DOHH2 (cell line): ENCODE data around the gene IGSF22.

ENCODE experiments used
- H3F3A ChIP-seq: fragments of 200-600 bp; sonication (generic), shearing (Covaris generic); 2 replicates; pipeline ENCODE4 v1.6.0; 2016; ENCODE audit warnings: antibody characterized with exemption, mild to moderate bottlenecking; ENCODE audit not compliant: control insufficient read depth, insufficient read depth
- H3K27ac ChIP-seq: fragments of 200-600 bp; sonication (generic); 2 replicates; pipeline ENCODE4 v1.5.1; 2014; ENCODE audit warnings: low read depth, mild to moderate bottlenecking, low read length, moderate library complexity
- H3K27me3 ChIP-seq: fragments of 200-600 bp; sonication (generic); 2 replicates; pipeline ENCODE4 v1.6.1; 2014; ENCODE audit warnings: mild to moderate bottlenecking, low read length, mixed read lengths; ENCODE audit not compliant: control insufficient read depth
- H3K36me3 ChIP-seq: fragments of 200-600 bp; sonication (generic); 2 replicates; pipeline ENCODE4 v1.6.1; 2014; ENCODE audit warnings: mild to moderate bottlenecking, low read length, moderate library complexity, mixed read lengths; ENCODE audit not compliant: control insufficient read depth
- H3K4me1 ChIP-seq: fragments of 200-600 bp; sonication (generic); 2 replicates; pipeline ENCODE4 v1.6.1; 2014; ENCODE audit warnings: mild to moderate bottlenecking, low read length, mixed read lengths; ENCODE audit not compliant: control insufficient read depth
- H3K4me2 ChIP-seq: fragments of 200-600 bp; sonication (generic); 2 replicates; pipeline ENCODE4 v1.6.0; 2014; ENCODE audit warnings: mild to moderate bottlenecking, low read length, moderate library complexity
- H3K4me3 ChIP-seq: fragments of 200-600 bp; sonication (generic); 2 replicates; pipeline ENCODE4 v1.5.1; 2014; ENCODE audit warnings: mild to moderate bottlenecking, low read length, mixed read lengths
- H3K79me2 ChIP-seq: fragments of 200-600 bp; sonication (generic); 2 replicates; pipeline ENCODE4 v1.6.1; 2014; ENCODE audit warnings: mild to moderate bottlenecking, low read length, mixed read lengths; ENCODE audit not compliant: control insufficient read depth
- H3K9me2 ChIP-seq: fragments of 200-600 bp; sonication (generic); replicated peaks from 2 replicates; pipeline ENCODE4 v1.6.1; 2014; ENCODE audit warnings: mild to moderate bottlenecking, low read length, mixed read lengths; ENCODE audit not compliant: control insufficient read depth
- H3K9me3 ChIP-seq: fragments of 200-600 bp; sonication (generic); 2 replicates; pipeline ENCODE4 v1.6.1; 2014; ENCODE audit warnings: antibody characterized with exemption, low read length, mixed read lengths; ENCODE audit not compliant: control insufficient read depth, insufficient read depth
- H4K20me1 ChIP-seq: fragments of 200-600 bp; sonication (generic); 2 replicates; pipeline ENCODE4 v1.6.0; 2014; ENCODE audit warnings: low read depth, mild to moderate bottlenecking, antibody characterized with exemption, low read length, moderate library complexity; ENCODE audit not compliant: control insufficient read depth, insufficient read depth
- EZH2phosphoT487 ChIP-seq: fragments of 200-600 bp; sonication (generic); IDR thresholded peaks from 2 replicates; pipeline ENCODE4 v1.6.1; 2017; ENCODE audit warnings: borderline replicate concordance, mild to moderate bottlenecking, antibody characterized with exemption, low read length, moderate library complexity, mixed read lengths
- TF ChIP-seq, protein P1 (sequence below): fragments of 200-600 bp; sonication (generic); IDR thresholded peaks from one replicate; pipeline ENCODE4 v1.5.1; 2014; ENCODE audit warnings: antibody characterized with exemption, mild to moderate bottlenecking, low read depth, low read length; ENCODE audit not compliant: poor library complexity, severe bottlenecking

IGSF22 gene

GRCh38 chr11:18730020-18730419 lies 4.0 kb upstream of the IGSF22 start:
- no peaks in the 10 kb centered on the region for H3K27me3 ChIP-seq
- no peak overlapping the region for H3K4me2 ChIP-seq
- TF ChIP-seq, protein P1, sequence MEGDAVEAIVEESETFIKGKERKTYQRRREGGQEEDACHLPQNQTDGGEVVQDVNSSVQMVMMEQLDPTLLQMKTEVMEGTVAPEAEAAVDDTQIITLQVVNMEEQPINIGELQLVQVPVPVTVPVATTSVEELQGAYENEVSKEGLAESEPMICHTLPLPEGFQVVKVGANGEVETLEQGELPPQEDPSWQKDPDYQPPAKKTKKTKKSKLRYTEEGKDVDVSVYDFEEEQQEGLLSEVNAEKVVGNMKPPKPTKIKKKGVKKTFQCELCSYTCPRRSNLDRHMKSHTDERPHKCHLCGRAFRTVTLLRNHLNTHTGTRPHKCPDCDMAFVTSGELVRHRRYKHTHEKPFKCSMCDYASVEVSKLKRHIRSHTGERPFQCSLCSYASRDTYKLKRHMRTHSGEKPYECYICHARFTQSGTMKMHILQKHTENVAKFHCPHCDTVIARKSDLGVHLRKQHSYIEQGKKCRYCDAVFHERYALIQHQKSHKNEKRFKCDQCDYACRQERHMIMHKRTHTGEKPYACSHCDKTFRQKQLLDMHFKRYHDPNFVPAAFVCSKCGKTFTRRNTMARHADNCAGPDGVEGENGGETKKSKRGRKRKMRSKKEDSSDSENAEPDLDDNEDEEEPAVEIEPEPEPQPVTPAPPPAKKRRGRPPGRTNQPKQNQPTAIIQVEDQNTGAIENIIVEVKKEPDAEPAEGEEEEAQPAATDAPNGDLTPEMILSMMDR, result no peak
- TF ChIP-seq EZH2phosphoT487, result no peak
- H3K36me3 ChIP-seq, result no peaks in the 10 kb centered on the region
- H3K79me2 ChIP-seq, result no peaks in the 10 kb centered on the region
- H3K4me3 ChIP-seq, result no peak overlapping the region
- H3F3A ChIP-seq, result no peaks in the 10 kb centered on the region
- H4K20me1 ChIP-seq, result no peaks in the 10 kb centered on the region
- no peaks in the 10 kb centered on the region for H3K9me3 ChIP-seq
- H3K9me2 ChIP-seq, result no peaks in the 10 kb centered on the region
- no peak overlapping the region for H3K27ac ChIP-seq
- H3K4me1 ChIP-seq, result peaks cover 14% of the 10 kb centered on the region

DNA sequence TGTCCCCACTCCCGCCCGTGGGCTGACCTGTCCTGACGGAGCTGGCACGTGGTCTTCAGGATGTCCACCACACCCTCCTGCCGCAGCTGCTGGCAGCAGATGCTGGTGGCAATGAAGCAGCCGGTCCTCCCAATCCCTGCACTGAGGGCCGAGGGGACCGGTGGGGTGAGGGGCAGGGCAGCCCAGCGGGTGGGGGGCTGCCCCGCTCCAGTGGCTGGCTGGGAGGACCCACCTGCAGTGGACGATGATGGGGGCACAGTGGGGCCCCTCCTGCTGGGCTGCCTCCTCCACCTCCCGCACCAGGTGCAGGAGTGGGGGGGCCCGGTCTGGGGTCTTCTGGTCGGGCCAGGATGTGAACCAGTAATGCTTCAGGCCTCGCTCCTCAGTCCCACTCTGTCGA lies 3.4 kb upstream of the IGSF22 start:
- no peaks in the 10 kb centered on the region for H3K9me2 ChIP-seq
- H3K27ac ChIP-seq, result no peak overlapping the region
- peaks cover 14% of the 10 kb centered on the region for H3K4me1 ChIP-seq
- TF ChIP-seq EZH2phosphoT487, result no peak
- TF ChIP-seq, protein P1, result no peak
- no peaks in the 10 kb centered on the region for H3K9me3 ChIP-seq
- no peaks in the 10 kb centered on the region for H3K27me3 ChIP-seq
- H3K36me3 ChIP-seq, result no peaks in the 10 kb centered on the region
- no peak overlapping the region for H3K4me2 ChIP-seq
- no peaks in the 10 kb centered on the region for H3F3A ChIP-seq
- no peaks in the 10 kb centered on the region for H4K20me1 ChIP-seq
- H3K79me2 ChIP-seq, result no peaks in the 10 kb centered on the region
- H3K4me3 ChIP-seq, result no peak overlapping the region

- H3K4me3 ChIP-seq, result no peak overlapping the region
- no peak overlapping the region for H3K4me2 ChIP-seq
- no peak for TF ChIP-seq EZH2phosphoT487
- TF ChIP-seq, protein P1, result no peak
- no peaks in the 10 kb centered on the region for H3K9me3 ChIP-seq
- peaks cover 14% of the 10 kb centered on the region for H3K4me1 ChIP-seq
- H3K27me3 ChIP-seq, result no peaks in the 10 kb centered on the region
- no peaks in the 10 kb centered on the region for H4K20me1 ChIP-seq
- no peaks in the 10 kb centered on the region for H3F3A ChIP-seq
- H3K79me2 ChIP-seq, result no peaks in the 10 kb centered on the region
- H3K36me3 ChIP-seq, result no peaks in the 10 kb centered on the region
- no peaks in the 10 kb centered on the region for H3K9me2 ChIP-seq
- H3K27ac ChIP-seq, result no peak overlapping the region
Measured at GRCh38 chr11:18728658-18729057, 2.7 kb upstream of the IGSF22 start.
